ENCODE results near the gene OOSP4A.

DNA sequence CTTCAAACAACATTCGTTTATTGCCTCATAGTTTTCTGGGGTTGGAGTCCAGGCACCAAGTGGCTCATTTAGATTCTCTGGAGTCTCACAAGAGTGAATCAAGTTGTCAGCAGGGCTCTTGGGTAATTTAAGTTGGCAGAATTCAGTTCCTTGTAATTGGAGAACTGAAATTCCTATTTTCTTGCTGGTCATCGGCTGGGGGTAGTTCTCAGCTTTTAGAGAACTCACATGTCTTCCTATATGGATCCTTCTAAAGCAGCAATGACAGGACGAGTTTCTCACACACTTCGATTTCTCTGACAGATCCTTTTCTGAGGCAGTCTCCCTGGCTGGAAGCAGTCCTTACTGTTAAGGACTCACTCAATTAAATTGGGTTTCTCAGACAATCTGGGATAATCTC lies 35.9 kb downstream of the OOSP4A start:
- TF ChIP-seq, protein P1, sequence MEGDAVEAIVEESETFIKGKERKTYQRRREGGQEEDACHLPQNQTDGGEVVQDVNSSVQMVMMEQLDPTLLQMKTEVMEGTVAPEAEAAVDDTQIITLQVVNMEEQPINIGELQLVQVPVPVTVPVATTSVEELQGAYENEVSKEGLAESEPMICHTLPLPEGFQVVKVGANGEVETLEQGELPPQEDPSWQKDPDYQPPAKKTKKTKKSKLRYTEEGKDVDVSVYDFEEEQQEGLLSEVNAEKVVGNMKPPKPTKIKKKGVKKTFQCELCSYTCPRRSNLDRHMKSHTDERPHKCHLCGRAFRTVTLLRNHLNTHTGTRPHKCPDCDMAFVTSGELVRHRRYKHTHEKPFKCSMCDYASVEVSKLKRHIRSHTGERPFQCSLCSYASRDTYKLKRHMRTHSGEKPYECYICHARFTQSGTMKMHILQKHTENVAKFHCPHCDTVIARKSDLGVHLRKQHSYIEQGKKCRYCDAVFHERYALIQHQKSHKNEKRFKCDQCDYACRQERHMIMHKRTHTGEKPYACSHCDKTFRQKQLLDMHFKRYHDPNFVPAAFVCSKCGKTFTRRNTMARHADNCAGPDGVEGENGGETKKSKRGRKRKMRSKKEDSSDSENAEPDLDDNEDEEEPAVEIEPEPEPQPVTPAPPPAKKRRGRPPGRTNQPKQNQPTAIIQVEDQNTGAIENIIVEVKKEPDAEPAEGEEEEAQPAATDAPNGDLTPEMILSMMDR (conservative IDR thresholded peaks at IDR 0.05; ENCODE audit: low read depth, low read length) = no peak
- TF ChIP-seq EZH2 (IDR thresholded peaks at IDR 0.05; ENCODE audit: low read length, unreplicated experiment) = no peak
- TF ChIP-seq EZH2phosphoT487 (IDR thresholded peaks at IDR 0.05; ENCODE audit: borderline replicate concordance, low read length) = no peak

All from PC-3 (cell line).